GM21619 (cell line): ENCODE measurements around the gene PERM1.
"Not testable (repeated sequence)": the region's sequence is repeated elsewhere in the genome, so short reads cannot be mapped to it uniquely, and the experiment has no call there.

Experiments
- ATAC-seq: cut with Tn5 transposase; IDR thresholded peaks from one replicate; pipeline ENCODE4 v1.9.1; 2021; ENCODE audit not compliant: unreplicated experiment

PERM1 gene

DNA sequence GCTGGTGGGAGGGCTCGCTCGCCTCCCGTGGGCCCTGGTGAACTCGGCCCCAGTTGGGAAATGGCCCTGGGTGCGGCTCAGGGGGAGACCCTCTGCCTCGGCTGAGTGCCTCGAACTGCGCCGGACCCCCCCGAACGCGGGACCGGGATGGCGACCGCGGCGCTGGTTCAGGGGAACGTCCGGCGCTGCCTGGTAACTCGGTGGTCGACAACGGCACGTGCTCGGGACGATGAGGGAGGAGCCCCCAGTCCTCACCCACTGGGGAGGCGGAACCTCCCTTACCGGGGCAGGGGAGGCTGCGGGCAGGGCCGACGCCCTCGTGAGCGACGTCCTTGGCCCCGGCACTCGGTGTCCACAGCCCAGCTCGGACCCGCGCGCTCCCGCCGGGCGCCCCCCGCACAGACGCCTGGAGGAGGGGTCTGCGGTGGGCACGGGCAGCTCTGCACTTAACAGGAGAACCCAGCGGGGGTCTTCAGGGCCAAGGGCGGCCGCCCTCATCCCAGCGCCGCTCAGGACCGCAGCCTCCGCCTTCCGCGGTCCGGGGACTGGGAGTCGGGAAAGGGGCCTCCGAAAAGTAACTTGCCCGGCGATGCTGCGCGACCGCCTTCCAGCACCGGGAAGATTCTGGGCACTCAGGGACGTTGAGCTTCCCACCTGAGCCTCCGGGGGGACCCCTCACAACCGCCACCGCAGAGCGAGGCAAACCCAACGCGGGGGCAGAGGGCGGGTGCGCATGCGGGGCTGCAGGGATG lies 16.3 kb upstream of the PERM1 start:
- ATAC-seq: no peak

DNA sequence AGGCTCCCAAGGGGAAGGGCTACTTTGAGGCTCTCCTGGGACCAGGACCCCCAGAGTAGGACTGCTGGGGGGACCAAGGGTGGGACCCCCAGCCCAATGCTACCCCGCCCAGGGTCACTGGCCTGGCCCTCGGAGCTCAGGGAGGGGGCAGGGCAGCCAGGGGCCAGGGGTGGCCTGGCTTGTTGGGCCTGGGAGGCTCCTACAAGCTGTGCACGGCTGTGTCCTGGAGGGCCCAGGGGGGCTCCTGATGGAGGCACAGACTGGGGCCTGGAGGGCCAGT lies 15.8 kb upstream of the PERM1 start:
- ATAC-seq: no peak

DNA sequence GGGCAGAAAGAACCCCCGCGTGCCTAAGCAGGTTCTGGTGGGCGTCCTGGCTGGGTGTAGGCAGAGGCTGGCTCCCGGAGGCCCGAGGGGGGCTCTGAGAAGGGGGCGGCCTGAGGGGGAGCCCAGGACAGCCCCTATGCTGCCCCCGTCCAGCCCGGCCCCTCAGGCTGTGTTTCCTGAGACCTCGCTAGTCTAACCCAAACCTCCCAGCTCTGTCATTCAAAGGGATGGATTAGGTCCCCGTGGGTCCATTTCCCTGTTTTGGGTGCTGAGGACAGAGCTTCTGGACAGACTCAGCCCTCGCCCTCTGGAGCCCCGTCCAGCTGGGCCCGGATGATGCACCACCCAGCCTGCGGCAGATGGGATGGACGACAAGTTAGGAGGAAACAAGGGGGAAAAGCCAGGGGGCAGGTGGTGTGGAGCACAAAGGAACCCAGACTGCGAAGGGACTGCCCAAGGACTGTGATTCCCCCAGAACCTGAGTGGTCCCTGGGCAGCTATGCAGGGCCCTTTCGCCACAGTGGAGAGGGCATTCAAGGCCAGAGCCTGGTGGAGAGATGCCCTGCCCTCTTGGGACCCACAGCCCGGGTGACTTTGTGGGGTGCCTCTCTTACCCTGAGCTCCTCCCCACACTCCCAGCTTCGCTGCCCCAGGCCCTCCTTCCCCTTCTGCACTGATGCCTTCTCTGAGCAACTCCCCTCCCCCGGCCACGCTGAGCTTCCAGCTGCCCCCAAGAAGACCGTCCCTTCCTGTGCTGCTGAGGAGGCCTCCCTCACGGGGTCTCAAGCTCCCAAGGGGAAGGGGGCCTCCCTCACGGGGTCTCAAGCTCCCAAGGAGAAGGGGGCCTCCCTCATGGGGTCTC lies 15.2 kb upstream of the PERM1 start:
- no peak for ATAC-seq

DNA sequence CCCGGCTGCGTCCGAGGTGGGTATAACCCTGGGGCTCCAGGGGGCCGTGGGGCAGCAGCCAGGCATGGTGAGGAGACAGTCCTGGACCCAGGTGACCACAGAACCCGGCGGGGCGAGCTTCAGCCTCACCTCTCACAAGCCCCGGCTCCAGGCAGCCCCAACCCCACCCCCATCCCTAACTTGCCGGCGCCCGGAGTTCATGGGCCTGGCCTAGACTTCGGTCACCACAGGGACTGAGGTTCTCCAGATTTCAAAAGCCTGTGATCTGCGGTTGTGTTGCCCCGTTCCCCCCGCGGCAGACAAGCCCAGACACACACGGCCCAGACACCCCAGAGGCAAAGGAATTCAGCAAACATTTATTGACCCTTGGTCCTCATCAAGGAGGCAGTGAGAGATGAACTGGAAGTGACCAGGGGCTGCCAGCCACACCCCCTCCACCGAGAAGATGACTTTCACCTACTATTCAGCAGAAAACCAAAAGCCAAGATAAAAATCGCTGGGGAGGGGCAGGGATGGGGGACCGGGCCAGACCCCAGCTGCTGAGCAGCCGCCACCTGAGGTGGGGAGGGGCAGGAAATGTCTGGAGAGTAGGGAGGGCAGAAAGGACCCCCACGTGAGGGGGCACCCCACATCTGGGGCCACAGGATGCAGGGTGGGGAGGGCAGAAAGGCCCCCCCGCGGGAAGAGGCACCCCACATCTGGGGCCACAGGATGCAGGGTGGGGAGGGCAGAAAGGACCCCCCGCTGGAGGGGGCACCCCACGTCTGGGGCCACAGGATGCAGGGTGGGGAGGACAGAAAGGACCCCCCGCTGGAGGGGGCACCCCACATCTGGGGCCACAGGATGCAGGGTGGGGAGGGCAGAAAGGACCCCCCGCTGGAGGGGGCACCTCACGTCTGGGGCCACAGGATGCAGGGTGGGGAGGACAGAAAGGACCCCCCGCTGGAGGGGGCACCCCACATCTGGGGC lies 14.1 kb upstream of the PERM1 start:
- ATAC-seq: no peak

DNA sequence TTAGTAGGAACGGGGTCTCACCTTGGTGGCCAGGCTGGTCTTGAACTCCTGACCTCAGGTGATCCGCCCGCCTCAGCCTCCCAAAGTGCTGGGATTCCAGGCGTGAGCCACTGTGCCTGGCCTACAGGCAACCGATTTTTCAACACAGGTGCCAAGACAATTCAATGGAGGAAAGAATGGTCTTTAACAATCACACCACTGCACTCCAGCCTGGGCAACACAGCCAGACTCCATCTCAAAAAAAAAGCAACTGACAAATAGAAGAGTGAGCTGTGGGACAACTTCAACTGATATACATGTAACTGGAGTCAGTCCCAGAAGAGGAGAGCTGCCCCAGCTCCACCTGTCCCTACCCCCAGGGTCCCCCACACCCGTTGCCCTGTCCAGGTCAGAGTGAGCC lies 12.7 kb upstream of the PERM1 start:
- not testable (repeated sequence) for ATAC-seq

DNA sequence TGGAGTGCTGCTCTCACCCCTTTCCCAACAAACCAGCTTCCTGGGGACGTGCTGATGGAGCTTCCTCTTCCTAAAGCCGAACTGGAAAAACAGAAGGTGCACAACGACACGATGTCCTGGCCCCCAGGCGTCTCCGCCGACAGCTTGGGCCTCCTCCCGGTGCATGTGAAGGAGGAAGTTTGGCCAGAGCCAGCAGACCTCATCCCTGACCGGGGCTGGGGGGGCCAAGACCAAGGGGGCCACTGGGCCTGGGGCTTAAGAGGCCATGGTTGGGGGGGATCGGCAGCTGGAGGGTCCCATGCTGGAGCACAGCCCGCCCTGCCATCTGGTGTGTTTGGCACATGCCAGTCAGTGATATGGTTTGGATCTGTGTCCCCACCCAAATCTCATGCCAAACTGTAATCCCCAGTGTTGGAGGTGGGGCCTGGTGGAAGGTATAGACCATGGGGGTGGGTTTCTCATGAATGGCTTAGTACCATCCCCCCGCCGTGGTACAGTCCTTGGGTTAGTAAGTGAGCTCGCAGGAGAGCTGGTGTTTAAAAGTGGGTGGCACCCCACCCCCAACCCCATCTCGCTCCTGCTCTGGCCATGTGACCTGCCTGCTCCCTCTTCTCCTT lies 11.6 kb upstream of the PERM1 start:
- ATAC-seq: no peak

DNA sequence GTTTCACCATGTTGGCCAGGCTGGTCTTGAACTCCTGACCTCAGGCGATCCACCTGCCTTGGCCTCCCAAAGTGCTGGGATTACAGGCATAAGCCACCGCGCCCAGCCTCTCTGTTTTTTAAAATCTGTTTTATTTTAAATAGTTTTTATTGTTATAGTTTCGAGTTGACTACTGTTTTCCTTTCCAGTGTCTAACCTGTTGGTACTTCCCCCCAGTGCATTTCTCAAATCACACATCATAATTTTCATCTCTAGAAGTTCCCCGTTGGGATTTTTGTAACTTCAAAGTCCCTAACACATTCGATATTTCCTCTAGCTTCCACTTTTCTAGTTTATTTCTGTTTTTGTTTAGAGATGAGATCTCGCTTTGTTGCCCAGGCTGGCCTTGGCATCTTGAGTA lies 10.5 kb upstream of the PERM1 start:
- no peak for ATAC-seq

DNA sequence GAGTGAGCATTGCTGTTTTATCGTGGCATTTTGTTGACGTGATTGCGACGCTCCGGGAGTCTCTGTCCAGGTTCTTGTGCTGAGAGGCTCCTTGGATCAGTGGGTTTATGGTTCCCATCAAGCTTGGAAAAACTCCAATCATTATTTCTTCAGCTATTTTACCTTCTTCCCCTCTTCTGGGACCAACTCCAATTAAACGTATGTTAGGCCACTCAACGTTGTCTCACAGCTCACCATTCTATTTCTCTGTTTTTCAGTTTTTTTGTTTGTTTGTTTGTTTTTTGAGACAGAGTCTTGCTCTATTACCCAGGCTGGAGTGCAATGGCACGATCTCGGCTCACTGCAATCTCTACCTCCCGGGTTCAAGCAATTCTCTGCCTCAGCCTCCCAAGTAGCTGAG lies 10.0 kb upstream of the PERM1 start:
- ATAC-seq: no peak

DNA sequence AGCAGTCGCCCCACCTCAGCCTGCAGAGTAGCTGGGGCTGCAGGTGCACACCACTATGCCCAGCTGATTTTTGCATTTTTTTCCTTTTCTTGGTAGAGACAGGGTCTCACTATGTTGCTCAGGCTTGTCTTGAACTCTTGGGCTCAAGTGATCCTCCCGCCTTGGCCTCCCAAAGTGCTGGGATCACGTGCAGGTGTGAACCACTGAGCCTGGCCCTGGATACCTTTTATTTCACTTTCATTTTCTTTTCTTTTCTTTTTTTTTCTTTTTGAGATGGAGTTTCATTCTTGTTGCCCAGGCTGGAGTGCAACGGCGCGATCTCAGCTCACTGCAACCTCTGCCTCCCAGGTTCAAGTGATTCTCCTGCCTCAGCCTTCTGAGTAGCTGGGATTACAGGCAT lies 9.4 kb upstream of the PERM1 start:
- not testable (repeated sequence) for ATAC-seq

DNA sequence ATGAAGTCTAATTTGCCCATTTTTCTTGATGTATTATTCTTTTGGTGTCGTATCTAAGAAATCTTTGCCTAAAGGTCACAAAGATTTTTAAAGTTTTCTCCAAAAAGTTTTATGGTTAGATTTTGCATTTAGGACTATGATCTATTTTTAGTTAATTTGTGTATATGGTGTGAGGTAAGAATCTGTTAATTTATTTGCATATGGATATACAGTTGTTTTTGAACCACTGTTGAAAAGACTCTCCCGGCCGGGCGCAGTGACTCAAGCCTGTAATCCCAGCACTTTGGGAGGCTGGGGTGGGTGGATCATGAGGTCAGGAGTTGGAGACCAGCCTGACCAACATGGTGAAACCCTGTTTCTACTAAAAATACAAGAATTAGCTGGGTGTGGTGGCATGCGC lies 6.2 kb upstream of the PERM1 start:
- ATAC-seq: not testable (repeated sequence)

DNA sequence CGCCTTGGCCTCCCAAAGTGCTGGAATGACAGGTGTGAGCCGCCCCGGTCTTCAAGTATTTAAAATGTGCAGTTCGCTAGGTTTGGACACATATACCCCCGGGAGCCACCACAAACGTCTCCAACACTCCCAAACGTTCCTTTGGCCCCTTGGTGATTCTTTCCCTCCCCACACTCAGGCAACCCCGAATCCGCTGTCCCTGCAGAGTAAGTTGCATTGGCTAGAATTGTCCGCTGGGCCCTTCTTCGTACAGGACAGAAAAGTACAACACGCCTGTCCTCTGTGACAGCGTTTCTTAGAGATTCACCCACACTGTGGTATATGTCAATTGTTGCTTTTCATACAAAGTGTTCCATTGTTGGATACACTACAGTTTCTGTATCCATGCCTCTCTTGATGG lies 3.2 kb upstream of the PERM1 start:
- ATAC-seq: no peak

DNA sequence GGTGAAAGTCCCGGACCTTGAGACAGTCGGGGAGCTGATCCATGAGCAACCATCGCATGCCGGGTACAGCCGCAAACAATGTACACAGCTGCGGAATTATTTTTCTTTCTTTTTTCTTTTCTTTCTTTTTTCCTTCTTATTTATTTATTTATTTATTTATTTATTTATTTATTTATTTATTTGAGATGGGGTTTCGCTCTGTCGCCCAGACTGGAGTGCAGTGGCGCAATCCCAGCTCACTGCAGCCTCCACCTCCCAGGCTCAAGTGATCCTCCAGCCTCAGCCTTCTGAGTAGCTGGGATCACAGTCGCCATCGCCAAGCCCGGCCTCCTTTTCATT lies 2.6 kb upstream of the PERM1 start:
- no peak for ATAC-seq

DNA sequence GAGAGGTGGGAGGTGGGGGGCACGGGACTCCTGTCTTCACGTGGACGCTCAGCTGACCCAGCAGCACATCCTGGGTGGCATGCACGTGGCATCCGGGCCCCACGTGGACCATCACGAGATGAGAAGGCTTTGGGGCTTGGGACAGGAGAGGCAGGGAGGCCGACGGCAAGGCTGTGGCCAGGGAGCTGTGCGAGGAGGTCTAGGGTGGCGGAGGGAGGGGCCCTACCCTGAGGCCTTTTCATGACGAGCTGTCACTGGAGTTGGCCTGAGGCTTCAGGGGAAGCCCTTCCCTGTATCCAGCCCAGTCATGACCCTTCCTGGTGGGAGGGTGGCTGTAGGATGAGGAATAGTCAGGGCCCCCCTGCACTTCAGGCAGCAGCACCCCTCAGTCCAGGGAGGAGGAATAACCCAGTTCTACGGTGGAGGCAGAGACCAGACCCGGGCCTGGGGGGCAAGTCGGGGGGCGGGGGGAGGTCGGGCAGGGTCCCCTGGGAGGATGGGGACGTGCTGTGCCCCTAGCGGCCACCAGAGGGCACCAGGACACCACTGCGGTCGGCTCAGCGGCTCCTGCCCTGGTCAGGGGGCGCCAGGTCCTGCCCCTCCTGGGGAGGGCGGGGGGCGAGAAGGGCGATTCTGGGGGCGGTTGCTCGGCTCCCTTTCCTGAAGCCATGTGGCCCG lies 2.0 kb upstream of the PERM1 start:
- no peak for ATAC-seq

DNA sequence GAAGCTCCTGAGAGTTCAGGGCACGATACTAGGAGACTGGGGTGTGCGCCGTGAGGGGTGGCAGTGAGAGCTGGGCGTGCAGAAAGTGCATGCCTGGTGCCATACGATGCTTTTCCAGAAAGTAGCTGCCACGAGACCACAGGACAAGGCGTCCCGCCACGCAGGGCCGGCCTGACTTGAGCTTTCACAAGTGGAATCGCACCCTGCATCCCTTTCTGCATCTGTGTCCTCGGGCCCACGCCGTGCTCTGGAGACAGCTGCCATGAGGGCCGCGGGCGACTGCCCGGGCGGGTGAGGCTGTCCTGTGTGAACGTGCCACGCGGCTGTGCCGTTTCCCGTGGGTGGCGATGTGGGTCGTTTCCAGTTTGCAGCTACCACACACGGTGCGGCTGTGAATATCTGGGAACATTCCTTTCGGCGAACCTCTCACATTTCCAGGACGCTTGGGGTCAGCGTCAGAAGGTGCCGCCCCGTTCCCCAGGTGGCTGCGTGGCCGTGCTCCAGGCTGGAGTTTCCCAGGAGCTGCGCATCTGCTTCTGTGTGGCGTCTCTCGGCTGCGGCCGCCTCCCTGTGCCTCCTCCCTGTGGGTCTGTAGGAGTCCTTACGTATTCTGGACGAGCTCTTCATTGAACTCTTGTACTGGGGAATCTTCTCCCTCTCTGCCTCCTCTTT lies 1.0 kb upstream of the PERM1 start:
- no peak for ATAC-seq

DNA sequence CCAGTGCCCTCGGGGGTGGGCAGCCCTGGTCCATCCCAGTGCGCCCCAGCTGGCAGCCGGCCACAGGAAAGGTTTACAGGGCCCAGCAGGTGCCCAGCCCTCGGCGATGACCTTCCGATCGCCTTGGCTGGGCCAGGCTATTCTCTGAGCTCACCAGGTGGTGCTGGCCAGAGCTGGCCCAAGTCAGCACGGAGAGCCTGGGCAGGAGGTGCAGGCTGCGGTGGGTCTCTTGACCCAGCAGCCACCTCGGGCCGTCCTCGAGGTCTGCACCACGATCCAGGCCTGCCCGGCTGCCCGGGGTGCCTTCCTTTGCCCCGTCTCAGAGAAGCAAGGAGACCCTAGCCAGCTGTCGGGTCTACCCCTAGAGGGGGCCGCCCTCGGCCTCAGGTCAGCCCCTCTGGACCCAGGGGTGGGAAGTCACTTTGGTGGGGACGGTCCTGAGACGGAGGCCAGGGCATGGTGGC lies 370 bp downstream of the PERM1 start:
- ATAC-seq: no peak

DNA sequence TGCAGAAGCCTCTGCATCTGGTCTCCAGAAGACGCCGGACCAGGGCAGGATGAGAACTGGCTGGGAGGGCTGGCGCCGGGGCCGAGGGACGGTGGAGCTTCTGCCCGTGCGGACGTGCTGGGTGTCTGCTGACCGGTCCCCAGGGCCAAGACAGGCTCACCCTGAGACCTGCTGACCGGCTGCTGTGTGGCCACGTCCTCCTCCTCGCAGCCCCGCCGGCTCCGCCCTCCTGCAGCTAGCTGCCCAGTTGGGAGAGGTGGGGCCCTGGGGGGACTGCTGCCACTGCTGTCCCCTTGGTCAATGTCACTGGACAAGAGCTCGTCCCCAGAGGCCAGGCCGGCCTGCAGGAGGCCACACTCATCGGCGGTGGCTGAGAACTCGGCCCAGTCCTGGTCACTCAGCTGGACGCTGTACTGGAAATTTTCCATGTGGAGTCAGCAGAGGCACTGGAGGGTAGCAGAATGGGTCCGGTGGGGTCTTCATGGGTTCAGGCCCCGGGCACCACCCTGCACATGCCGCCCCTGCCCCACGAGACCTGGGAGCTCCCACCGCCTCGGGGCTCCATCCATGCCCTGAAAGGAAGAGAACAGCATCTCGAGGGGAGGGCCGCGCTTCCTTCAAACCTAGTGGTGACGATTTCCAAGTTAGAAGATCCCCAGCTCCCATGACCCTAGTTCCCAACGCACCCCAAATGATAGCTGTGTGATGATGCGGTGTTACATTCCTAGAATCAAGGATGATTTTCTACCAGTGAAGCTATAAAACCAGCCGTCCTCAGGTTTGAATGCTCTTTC lies 1.1 kb downstream of the PERM1 start:
- no peak for ATAC-seq

DNA sequence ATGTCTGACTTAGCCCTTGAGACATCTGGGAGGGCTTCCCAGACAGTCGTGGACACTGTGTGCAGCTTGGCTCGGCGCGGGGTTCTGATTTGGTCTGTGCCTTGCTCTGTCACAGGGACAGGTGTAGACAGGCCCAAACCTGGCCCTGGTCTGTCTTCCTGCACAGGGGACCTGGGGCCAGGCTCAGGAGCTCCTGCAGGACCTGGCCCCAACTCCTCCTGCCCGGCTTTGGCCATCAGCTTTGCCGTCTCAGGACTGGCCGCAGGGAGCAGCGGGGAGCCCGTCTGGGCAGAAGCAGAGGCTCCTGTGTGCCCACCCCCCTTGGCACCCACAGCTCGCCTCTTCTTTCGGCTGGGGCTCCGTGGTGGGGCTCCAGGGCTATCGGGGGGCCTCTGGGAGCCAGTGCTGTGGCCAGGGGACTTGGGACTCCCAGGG lies 1.7 kb downstream of the PERM1 start:
- no peak for ATAC-seq

DNA sequence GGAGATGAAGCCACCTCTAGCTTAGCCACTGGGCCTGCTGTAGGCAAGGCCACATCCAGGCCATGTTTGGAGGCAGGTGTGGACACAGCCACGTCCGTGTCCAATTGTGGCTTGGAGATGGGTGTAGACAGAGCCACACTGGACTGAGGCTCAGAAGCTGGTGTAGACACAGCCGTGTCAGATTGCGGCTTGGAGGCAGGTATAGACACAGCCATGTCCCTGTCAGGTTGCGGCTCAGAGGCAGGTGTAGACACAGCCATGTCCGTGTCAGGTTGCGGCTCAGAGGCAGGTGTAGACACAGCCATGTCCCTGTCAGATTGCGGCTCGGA lies 2.2 kb downstream of the PERM1 start:
- ATAC-seq: no peak
